Measurements from ENCODE around the gene DAPK1.
"Not testable (repeated sequence)": the region's sequence is repeated elsewhere in the genome, so short reads cannot be mapped to it uniquely, and the experiment has no call there.

Gene DAPK1

GRCh38 chr9:87740209-87740608 is 242.5 kb downstream of the DAPK1 start:
- DNase-seq (ENCODE audit: extremely low spot score): no peak
- CTCF ChIA-PET: no interaction called here
- TF ChIP-seq, protein P1, sequence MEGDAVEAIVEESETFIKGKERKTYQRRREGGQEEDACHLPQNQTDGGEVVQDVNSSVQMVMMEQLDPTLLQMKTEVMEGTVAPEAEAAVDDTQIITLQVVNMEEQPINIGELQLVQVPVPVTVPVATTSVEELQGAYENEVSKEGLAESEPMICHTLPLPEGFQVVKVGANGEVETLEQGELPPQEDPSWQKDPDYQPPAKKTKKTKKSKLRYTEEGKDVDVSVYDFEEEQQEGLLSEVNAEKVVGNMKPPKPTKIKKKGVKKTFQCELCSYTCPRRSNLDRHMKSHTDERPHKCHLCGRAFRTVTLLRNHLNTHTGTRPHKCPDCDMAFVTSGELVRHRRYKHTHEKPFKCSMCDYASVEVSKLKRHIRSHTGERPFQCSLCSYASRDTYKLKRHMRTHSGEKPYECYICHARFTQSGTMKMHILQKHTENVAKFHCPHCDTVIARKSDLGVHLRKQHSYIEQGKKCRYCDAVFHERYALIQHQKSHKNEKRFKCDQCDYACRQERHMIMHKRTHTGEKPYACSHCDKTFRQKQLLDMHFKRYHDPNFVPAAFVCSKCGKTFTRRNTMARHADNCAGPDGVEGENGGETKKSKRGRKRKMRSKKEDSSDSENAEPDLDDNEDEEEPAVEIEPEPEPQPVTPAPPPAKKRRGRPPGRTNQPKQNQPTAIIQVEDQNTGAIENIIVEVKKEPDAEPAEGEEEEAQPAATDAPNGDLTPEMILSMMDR (IDR thresholded peaks at IDR 0.05; ENCODE audit: control extremely low read depth, extremely low read depth, low read depth, missing control alignments): no peak
- POLR2A ChIA-PET: no interaction called here

- POLR2A ChIA-PET: no interaction called here
- TF ChIP-seq, protein P1 (IDR thresholded peaks at IDR 0.05; ENCODE audit: control extremely low read depth, extremely low read depth, low read depth, missing control alignments): no peak
- CTCF ChIA-PET: no interaction called here
- no peak for DNase-seq (ENCODE audit: extremely low spot score)
These were observed 243.7 kb downstream of the DAPK1 start for GRCh38 chr9:87741326-87741725.

GRCh38 chr9:87741891-87742290 is 244.2 kb downstream of the DAPK1 start:
- CTCF ChIA-PET: no interaction called here
- DNase-seq (ENCODE audit: extremely low spot score): no peak
- TF ChIP-seq, protein P1 (IDR thresholded peaks at IDR 0.05; ENCODE audit: control extremely low read depth, extremely low read depth, low read depth, missing control alignments): no peak
- POLR2A ChIA-PET: no interaction called here

DNA sequence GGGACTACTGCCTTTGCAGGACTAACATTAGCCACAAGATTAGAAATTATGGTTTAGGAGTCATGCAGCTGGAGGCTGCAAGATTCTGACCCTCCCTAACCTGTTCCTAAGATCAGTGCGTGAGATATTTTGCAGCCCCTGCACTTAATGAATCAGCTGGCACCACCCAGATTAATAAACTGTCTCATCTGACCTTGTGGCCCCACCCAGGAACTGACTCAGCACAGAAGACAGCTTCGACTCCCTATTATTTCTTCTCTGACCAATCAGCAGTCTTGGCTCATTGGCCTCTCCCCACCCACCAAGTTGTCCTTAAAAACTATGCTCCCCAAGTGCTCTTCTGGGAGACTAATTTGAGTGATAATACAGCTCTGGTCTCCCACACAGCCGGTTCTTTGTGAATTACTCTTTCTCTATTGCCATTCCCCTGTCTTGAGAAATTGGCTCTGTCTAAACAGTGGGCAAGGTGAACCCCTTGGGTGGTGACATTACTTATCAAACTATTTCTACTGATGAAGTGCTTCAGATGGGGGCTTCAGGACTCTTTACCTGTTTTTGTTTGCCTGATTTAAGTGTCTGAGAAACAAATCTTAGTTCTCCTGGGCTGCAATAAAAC is 245.3 kb downstream of the DAPK1 start:
- ChIA-PET CTCF (no interaction called here), POLR2A (no interaction called here)
- TF ChIP-seq, protein P1 (IDR thresholded peaks at IDR 0.05; ENCODE audit: control extremely low read depth, extremely low read depth, low read depth, missing control alignments): no peak
- DNase-seq (ENCODE audit: extremely low spot score): no peak

DNA sequence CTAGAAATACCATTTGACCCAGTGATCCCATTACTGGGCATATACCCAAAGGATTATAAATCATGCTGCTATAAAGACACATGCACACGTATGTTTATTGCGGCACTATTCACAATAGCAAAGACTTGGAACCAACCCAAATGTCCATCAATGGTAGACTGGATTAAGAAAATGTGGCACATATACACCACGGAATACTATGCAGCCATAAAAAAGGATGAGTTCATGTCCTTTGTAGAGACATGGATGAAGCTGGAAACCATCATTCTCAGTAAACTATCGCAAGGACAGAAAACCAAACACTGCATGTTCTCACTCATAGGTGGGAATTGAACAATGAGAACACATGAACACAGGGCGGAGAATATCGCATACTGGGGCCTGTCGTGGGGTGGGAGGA is 246.6 kb downstream of the DAPK1 start:
- CTCF ChIA-PET; DNase-seq (ENCODE audit: extremely low spot score); POLR2A ChIA-PET: not testable (repeated sequence)

- ChIA-PET POLR2A (no interaction called here), CTCF (no interaction called here)
- TF ChIP-seq, protein P1 (IDR thresholded peaks at IDR 0.05; ENCODE audit: control extremely low read depth, extremely low read depth, low read depth, missing control alignments): no peak
- no peak for DNase-seq (ENCODE audit: extremely low spot score)
These were observed 248.5 kb downstream of the DAPK1 start for GRCh38 chr9:87746186-87746585.

- no peak for DNase-seq (ENCODE audit: extremely low spot score)
These were observed 251.2 kb downstream of the DAPK1 start for GRCh38 chr9:87748881-87749280.

More at GRCh38 chr9:87748881-87749280, 251.2 kb downstream of the DAPK1 start:
- ChIA-PET POLR2A (no interaction called here), CTCF (no interaction called here)
- TF ChIP-seq, protein P1 (IDR thresholded peaks at IDR 0.05; ENCODE audit: control extremely low read depth, extremely low read depth, low read depth, missing control alignments): no peak
